ENCODE data around the gene TMCO4. TPM values are rescaled to one million over a fixed set of nuclear protein-coding genes. Genes with fewer than 3 reads are reported as not detected.

Gene TMCO4
- total and polyA plus RNA-seq, 2 donors (not counting 3 experiments of a cell fraction or from before 2014, with no cell fraction given) = 7.6 to 10.3 TPM

DNA sequence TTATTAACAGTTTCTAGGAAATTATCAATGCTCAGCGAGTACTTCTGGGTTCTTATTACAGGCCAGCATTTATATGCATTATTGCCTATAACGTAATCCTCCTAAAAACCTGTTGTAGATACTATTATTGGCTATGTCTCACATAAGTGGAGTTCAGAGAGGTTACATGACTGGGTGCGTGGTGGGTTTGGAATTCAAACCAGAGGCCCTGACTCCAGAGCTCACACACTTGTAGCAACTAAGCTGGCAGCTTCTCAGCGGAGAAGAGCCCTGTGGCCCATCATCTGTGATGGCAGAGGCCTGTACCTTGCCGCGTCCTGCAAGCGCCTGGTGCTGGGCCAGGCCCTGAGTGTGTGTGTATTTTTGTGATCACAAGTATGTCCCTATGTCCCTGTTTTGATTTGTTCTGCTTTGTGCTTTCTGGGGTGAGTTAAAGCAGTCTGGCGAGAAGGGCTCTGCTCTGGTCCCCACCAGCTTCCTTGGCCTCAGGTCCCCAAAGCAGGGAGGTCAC is 68.3 kb downstream of the TMCO4 start:
- dilution Hi-C loops (cut with MboI; ENCODE audit: extremely low pct_ligation_motif_present, low sequenced_read_pairs) = no loop called here
- FAIRE-seq = no peak
- POLR2A ChIA-PET = no interaction called here

More for the DNA sequence above, 68.3 kb downstream of the TMCO4 start:
- TF ChIP-seq GATA2 (IDR thresholded peaks at IDR 0.05; ENCODE audit: insufficient read depth, insufficient read length, low read depth, low read length) (no peak), FOS (IDR thresholded peaks at IDR 0.05; ENCODE audit: borderline replicate concordance, insufficient read depth, low read length) (no peak), EZH2 (IDR thresholded peaks at IDR 0.05; ENCODE audit: borderline replicate concordance, low read depth, low read length, severe bottlenecking) (no peak), JUN (IDR thresholded peaks at IDR 0.05; ENCODE audit: borderline replicate concordance, insufficient read depth, insufficient read length, low read depth) (no peak), POLR2A (IDR thresholded peaks at IDR 0.05; ENCODE audit: low read depth, low read length) (no peak), POLR2AphosphoS5 (IDR thresholded peaks at IDR 0.05; ENCODE audit: insufficient read depth, low read depth, low read length) (no peak), MYC (IDR thresholded peaks at IDR 0.05; ENCODE audit: low read depth, low read length) (no peak)
- TF ChIP-seq, protein P1, sequence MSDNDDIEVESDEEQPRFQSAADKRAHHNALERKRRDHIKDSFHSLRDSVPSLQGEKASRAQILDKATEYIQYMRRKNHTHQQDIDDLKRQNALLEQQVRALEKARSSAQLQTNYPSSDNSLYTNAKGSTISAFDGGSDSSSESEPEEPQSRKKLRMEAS (IDR thresholded peaks at IDR 0.05; ENCODE audit: insufficient read depth, insufficient read length) = no peak
- TF ChIP-seq, protein P2, sequence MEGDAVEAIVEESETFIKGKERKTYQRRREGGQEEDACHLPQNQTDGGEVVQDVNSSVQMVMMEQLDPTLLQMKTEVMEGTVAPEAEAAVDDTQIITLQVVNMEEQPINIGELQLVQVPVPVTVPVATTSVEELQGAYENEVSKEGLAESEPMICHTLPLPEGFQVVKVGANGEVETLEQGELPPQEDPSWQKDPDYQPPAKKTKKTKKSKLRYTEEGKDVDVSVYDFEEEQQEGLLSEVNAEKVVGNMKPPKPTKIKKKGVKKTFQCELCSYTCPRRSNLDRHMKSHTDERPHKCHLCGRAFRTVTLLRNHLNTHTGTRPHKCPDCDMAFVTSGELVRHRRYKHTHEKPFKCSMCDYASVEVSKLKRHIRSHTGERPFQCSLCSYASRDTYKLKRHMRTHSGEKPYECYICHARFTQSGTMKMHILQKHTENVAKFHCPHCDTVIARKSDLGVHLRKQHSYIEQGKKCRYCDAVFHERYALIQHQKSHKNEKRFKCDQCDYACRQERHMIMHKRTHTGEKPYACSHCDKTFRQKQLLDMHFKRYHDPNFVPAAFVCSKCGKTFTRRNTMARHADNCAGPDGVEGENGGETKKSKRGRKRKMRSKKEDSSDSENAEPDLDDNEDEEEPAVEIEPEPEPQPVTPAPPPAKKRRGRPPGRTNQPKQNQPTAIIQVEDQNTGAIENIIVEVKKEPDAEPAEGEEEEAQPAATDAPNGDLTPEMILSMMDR (IDR thresholded peaks at IDR 0.05; ENCODE audit: extremely low read depth in 1 of 2, insufficient read depth in 1 of 2, low read depth in 1 of 2, low read length in 2 of 2) = no peak
- H3K27ac ChIP-seq (ENCODE audit: insufficient read depth, low read depth, low read length) = no peak overlapping the region
- H3K27me3 ChIP-seq (ENCODE audit: control insufficient read depth in 2 of 2, insufficient read depth in 2 of 2, low read length in 2 of 2) = no peaks in the 10 kb centered on the region
- H3K79me2 ChIP-seq (ENCODE audit: control insufficient read depth, insufficient read depth, low read length) = no peaks in the 10 kb centered on the region
- no peaks in the 10 kb centered on the region for H3K9me3 ChIP-seq (replicated peaks; ENCODE audit: control insufficient read depth, insufficient read depth, low read length)
- no TSS peak for BruUV-seq (replicated peaks)
- DNase-seq (ENCODE audit: low read depth, low spot score) = no peak
- no peaks in the 10 kb centered on the region for H3K4me1 ChIP-seq (ENCODE audit: control insufficient read depth, extremely low read depth, insufficient read depth, low read length)
- no peak overlapping the region for H3K9ac ChIP-seq (replicated peaks; ENCODE audit: extremely low read depth, insufficient read depth, low read length)
- H3K4me3 ChIP-seq (replicated peaks in 1 of 3; ENCODE audit: insufficient read depth in 1 of 3, low read depth in 1 of 3, low read length in 3 of 3) = no peak overlapping the region
- no peak overlapping the region for H3K4me2 ChIP-seq (ENCODE audit: insufficient read depth, low read length)
- H4K20me1 ChIP-seq (replicated peaks; ENCODE audit: control insufficient read depth, extremely low read depth, insufficient read depth, low read length) = no peaks in the 10 kb centered on the region
- intact Hi-C loops (cut with micrococcal nuclease) = no loop called here
- H3K36me3 ChIP-seq (ENCODE audit: control insufficient read depth in 2 of 2, extremely low read depth in 1 of 2, insufficient read depth in 2 of 2, low read length in 2 of 2) = no peaks in the 10 kb centered on the region
- no peaks in the 10 kb centered on the region for H3K9me1 ChIP-seq (replicated peaks; ENCODE audit: control insufficient read depth, extremely low read depth, insufficient read depth, low read length)
- H2AFZ ChIP-seq (ENCODE audit: low read depth, low read length) = no peak overlapping the region
- CTCF ChIA-PET = interaction anchor here (2.6 kb wide), 1 partner anchor 16 kb away, joined by 11 read pairs; no protein-coding TSS in a partner anchor
